PFSK-1 (cell line): ENCODE measurements around the gene SDK1.

ENCODE experiments used
- FOXP2 ChIP-seq: optimal IDR thresholded peaks from 2 replicates; pipeline ENCODE3; 2011; ENCODE audit warnings: borderline replicate concordance, control low read depth, inconsistent platforms; ENCODE audit not compliant: insufficient read depth; ENCODE audit errors: extremely low read length, extremely low read depth
- POLR2AphosphoS5 ChIP-seq: IDR thresholded peaks from 2 replicates; pipeline ENCODE4 v1.6.1; 2012; ENCODE audit warnings: low read depth, mild to moderate bottlenecking, control low read depth, low read length, moderate library complexity
- SIN3A ChIP-seq: IDR thresholded peaks from 2 replicates; pipeline ENCODE4 v1.6.1; 2012; ENCODE audit warnings: mild to moderate bottlenecking, low read length, moderate library complexity, borderline replicate concordance; ENCODE audit not compliant: insufficient read depth
- TAF1 ChIP-seq: IDR thresholded peaks from 2 replicates; pipeline ENCODE4 v1.6.1; 2012; ENCODE audit warnings: low read length, control low read depth, borderline replicate concordance; ENCODE audit not compliant: insufficient read depth
- TF ChIP-seq, protein P1 (sequence below), 2 experiments: IDR thresholded peaks; 2 replicates each; pipeline versions ENCODE4 v1.6.1 to v1.8.0; 2011 to 2012; ENCODE audit warnings: low read depth in 2 of 2, low read length in 2 of 2, control low read depth in 1 of 2, inconsistent platforms in 1 of 2, mild to moderate bottlenecking in 1 of 2, moderate library complexity in 1 of 2; ENCODE audit not compliant: insufficient read depth in 1 of 2

Gene SDK1

DNA sequence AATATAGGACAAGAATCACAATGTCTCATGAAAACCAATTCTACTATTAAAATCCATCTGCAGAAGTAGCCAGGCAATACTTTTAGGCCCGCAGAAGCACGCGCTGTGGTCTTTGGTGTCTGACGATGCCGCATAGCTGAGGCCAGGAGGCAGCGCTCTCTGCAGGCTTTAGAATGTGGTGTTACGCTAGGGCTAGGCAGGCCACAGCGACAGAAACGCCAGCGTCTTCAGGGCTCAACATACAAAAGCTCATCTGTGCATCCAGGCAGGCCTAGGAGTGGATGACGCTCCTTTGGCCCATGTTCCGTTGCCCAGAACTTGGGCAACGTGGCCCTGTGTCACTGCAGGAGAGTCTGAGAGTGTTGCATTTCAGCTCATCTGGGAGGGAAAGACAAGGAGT lies 779.9 kb downstream of the SDK1 start:
- TF ChIP-seq SIN3A, result no peak
- TF ChIP-seq TAF1, result no peak
- no peak for TF ChIP-seq FOXP2
- TF ChIP-seq POLR2AphosphoS5, result no peak

GRCh38 chr7:4083513-4083912 lies 782.5 kb downstream of the SDK1 start:
- no peak for TF ChIP-seq POLR2AphosphoS5

GRCh38 chr7:4084271-4084670 lies 783.2 kb downstream of the SDK1 start:
- TF ChIP-seq POLR2AphosphoS5 (no peak), SIN3A (no peak), TAF1 (no peak), FOXP2 (no peak)
- TF ChIP-seq, protein P1, sequence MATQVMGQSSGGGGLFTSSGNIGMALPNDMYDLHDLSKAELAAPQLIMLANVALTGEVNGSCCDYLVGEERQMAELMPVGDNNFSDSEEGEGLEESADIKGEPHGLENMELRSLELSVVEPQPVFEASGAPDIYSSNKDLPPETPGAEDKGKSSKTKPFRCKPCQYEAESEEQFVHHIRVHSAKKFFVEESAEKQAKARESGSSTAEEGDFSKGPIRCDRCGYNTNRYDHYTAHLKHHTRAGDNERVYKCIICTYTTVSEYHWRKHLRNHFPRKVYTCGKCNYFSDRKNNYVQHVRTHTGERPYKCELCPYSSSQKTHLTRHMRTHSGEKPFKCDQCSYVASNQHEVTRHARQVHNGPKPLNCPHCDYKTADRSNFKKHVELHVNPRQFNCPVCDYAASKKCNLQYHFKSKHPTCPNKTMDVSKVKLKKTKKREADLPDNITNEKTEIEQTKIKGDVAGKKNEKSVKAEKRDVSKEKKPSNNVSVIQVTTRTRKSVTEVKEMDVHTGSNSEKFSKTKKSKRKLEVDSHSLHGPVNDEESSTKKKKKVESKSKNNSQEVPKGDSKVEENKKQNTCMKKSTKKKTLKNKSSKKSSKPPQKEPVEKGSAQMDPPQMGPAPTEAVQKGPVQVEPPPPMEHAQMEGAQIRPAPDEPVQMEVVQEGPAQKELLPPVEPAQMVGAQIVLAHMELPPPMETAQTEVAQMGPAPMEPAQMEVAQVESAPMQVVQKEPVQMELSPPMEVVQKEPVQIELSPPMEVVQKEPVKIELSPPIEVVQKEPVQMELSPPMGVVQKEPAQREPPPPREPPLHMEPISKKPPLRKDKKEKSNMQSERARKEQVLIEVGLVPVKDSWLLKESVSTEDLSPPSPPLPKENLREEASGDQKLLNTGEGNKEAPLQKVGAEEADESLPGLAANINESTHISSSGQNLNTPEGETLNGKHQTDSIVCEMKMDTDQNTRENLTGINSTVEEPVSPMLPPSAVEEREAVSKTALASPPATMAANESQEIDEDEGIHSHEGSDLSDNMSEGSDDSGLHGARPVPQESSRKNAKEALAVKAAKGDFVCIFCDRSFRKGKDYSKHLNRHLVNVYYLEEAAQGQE (IDR thresholded peaks at IDR 0.05; ENCODE audit: insufficient read depth in 1 of 2, low read depth in 2 of 2, low read length in 2 of 2), result no peak

- TF ChIP-seq FOXP2 (no peak), SIN3A (no peak), POLR2AphosphoS5 (no peak), TAF1 (no peak)
- TF ChIP-seq, protein P1 (IDR thresholded peaks at IDR 0.05; ENCODE audit: insufficient read depth in 1 of 2, low read depth in 2 of 2, low read length in 2 of 2), result no peak
Observed at GRCh38 chr7:4085937-4086691, 785.1 kb downstream of the SDK1 start.

DNA sequence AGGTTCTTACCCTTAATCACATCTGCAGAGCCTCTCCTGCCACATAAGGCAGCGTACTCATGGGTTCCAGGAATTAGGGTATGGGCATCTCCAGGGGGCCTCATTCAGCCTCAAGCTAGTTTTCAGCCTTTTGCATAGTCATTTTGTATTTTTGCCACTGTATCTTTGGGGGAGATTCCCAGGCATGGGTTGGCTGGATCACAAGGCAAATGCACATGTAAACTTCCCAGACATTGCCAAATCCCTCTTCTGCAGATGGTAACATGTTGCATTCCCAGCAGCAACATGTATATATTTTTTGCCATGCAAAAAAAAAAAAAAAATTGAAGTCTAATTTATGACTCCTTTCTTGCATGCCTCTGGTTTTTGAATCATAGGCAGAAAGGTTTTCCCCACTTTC lies 785.7 kb downstream of the SDK1 start:
- TF ChIP-seq SIN3A, result no peak
- no peak for TF ChIP-seq TAF1
- TF ChIP-seq FOXP2, result no peak
- TF ChIP-seq POLR2AphosphoS5, result no peak
- TF ChIP-seq, protein P1 (IDR thresholded peaks at IDR 0.05; ENCODE audit: insufficient read depth in 1 of 2, low read depth in 2 of 2, low read length in 2 of 2), result no peak

DNA sequence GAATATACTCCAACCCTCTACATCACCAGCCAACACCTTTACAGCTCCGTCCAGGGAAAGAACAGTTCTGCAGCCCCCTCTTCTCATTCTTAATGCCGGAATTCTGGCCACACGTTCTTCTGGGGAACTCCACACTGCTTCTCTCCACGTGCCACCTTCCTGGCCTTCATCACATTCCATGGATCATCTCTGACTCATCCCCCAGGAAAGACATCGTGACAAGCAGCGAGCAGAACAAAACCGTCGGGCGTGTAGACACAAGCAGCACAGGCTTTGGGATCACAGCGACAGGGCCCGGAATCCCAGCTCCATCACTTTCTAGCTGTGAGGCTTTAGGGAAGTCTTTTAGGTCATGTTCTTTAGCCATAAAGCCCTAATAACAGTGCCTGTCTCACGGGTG lies 790.7 kb downstream of the SDK1 start:
- no peak for TF ChIP-seq FOXP2
- no peak for TF ChIP-seq SIN3A
- TF ChIP-seq, protein P1 (IDR thresholded peaks at IDR 0.05; ENCODE audit: insufficient read depth in 1 of 2, low read depth in 2 of 2, low read length in 2 of 2), result no peak
- no peak for TF ChIP-seq POLR2AphosphoS5
- no peak for TF ChIP-seq TAF1
